ENCODE measurements around the gene FAT1.

Gene FAT1

DNA sequence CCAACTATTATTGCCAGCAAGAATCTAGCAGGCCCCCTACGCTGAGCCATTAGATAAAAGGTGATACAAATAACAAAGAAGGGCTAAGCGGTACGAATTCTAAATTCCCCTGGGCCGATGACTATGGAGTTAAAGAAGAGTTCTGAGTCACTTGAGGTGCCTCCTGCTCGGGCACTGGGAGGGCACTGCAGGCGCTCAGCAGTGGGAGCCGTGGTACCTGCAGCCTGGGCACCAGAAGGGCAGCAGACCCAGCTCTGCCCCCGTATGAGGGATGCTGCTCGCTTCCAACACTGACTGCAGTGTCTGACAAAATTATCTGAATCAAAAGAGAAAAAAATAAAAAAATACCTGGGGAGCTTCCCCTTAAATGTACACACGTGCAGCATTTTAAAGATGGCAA lies 124.2 kb downstream of the FAT1 start:
- DNase-seq = no peak

GRCh38 chr4:186598686-186599085 lies 125.0 kb downstream of the FAT1 start:
- DNase-seq = no peak

- no peak for DNase-seq
These were observed 126.7 kb downstream of the FAT1 start for GRCh38 chr4:186596850-186597390.

DNA sequence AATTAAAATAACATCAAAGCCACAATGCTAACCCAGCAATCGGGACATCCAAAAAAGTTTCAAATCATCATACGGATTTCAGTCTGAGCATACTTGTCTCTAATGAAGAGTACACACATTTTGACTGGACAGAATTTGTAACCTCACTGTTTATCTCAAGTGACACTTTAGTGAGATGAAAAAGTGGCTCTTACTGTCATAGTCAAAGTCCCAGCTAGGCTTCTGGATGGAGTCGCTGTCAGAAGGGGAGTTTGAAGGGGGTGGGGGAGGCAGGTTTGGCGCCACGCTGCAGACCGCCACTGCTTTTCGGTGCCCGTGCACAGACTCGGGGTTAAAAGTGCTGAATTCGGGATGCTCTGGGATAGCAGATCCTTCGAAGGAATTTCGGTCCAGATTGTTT lies 127.3 kb downstream of the FAT1 start:
- no peak for DNase-seq

DNA sequence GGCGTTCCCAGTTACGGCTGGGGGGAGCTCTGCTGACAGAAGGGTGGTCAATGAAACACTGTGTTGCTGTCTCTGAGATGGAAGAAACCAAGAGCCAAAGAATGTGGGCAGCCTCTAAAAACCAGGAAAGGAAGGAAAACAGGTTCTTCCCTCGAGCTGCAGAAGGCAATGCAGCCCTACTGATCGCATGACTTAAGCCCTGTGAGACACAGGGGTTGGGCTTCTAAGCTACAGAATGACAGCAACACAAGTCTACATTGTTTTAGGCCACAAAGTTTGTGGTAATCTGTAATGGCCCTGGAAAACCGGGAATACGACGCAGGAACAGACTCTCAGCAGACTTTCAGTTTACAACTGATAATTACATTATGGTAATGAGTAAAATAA lies 130.1 kb downstream of the FAT1 start:
- no peak for DNase-seq

DNA sequence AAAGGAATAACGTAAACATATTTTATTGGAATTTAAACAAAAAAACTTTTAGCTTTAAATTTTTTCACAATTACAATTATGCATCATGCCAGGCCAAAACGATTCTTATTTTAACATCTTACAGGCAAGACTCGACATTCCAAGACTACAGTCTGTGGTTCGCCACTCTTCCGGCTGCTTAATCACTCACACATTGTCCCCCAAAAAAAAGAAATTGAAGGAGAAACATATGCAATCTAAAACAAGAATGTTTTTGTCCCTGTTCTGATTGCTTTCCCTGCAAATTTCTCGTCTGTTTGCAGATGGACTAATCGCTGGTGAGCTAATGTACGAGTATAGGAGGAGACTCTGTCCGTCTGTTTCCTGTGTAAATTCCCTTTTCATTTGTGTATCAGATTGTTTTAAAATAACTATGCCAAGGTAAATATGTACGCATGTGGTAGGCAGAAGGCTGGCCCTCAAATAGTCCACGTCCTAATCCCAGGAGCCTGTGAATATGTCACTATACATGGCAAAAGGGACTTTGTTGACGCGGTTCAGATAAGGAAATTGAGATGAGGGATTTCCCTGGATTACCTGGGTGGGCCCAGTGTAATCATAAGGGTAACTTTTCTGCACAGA lies 130.6 kb downstream of the FAT1 start:
- DNase-seq = no peak

DNA sequence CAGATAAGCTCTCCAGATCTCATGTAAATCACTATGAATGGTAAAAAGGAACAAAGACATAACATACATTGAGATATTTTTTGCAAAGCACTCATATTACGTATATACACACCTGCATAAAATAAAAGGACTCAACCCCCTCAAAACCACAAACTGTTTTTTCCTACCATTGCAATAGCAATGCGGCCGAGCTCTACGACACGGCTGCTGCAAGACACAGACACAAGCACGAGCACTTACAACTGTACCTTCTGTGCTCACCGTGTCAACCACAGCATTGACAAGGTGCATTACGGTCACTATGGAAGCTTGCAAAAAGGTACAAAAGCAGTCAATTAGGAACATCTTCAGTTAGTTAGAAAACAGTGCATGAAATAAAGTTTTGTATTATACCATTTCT lies 131.2 kb downstream of the FAT1 start:
- DNase-seq = no peak

GRCh38 chr4:186591651-186592050 lies 132.0 kb downstream of the FAT1 start:
- no peak for DNase-seq

- DNase-seq = no peak
These were observed 135.2 kb downstream of the FAT1 start for GRCh38 chr4:186588503-186588902.

GRCh38 chr4:186587416-186588018 lies 136.1 kb downstream of the FAT1 start:
- DNase-seq = peak; percentile 61

GRCh38 chr4:186586205-186586604 lies 137.5 kb downstream of the FAT1 start:
- DNase-seq = no peak

- no peak for DNase-seq
These were observed 138.7 kb downstream of the FAT1 start for GRCh38 chr4:186584912-186585311.

DNA sequence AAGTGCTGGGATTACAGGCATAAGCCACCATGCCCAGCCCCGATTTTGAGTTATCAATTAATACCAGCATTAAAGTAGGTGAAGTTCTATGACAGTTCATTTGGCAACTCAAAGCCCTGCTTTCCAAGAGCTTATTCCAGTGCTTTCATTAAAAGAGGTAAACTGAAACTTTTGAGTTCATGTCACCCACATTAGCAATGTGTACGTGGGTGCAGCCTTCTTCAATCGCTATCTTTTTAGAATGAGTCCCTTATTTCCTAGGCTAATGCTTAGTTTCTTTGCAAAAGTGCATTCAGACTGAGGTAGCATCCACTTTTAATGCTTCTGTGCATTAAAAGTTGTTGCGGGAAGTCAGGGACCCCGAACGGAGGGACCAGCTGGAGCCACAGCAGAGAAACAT lies 142.2 kb downstream of the FAT1 start:
- no peak for DNase-seq

DNA sequence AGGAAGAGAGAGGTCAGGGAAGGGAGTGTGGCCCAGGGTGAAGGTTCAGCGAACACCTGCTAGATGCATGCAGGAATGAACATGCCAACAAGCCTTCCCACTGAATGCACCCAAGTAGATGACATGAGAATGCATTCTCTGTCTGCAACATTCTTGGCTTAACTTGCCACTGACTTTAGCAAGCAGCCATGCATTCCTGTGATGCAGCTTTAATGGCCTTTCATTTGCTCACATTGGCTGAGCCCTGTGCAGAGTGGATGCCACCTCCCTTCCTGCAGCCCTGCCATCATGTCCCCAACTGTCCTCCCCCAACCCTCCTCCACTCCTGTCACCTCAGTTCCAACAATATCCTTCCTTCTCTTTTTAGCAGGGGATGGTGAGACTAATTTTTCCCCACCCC lies 143.0 kb downstream of the FAT1 start:
- DNase-seq = no peak

GRCh38 chr4:186570193-186570996 lies 153.3 kb downstream of the FAT1 start:
- no peak for DNase-seq

DNA sequence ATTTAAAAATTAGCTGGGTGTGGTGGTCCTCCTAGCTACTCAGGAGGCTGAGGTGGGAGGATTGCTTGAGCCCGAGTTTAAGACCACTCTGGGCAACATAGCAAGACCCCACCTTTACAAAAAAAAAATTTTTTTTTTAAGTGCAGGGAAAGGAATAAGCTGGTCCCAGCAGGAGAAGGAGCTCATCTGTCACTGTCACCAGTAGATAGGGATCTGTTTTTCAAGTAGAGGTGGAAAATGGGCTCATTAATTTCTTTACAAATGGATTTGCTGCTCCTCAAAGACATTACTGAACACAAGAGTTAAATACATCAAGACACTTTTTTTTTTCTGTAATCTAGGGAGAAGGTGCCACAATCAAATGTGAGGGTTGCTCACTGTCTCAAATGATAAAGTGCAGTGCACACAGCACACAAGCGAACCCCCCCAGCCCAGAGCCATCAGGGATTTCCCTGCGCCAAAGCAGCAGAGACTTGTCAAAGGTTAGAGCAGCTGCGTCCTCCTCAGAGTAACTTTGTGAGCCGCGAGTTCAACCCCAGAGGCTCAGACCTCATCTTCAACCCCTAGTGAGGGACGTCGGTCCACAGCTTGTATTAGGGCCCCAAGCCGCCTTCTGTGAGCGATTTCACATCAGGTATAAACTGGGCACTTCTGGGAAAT lies 154.0 kb downstream of the FAT1 start:
- no peak for DNase-seq

DNA sequence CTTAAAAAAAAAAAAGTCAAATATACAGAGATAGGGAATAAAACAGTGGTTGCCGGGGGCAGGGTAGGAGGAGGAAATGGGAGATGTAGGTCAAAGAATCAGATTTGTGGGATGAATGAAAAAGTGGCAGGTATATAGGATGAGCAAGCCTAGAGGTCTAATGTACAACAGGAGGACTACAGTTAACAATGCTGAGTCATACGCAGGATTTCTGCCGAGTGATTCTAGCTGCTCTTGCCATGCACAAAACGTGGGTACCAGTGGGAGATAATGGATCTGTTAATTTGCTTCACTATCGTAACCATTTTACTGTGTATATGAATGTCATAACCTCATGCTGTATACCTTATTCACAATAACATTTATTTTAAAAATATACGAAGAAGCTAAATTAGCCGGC lies 157.6 kb downstream of the FAT1 start:
- no peak for DNase-seq

GRCh38 chr4:186563761-186564160 lies 159.9 kb downstream of the FAT1 start:
- no peak for DNase-seq

- DNase-seq = no peak
These were observed 161.9 kb downstream of the FAT1 start for GRCh38 chr4:186561748-186562147.

GRCh38 chr4:186560647-186561046 lies 163.0 kb downstream of the FAT1 start:
- no peak for DNase-seq

- DNase-seq = no peak
These were observed 166.2 kb downstream of the FAT1 start for GRCh38 chr4:186557486-186557885.

- no peak for DNase-seq
These were observed 166.6 kb downstream of the FAT1 start for GRCh38 chr4:186557061-186557460.

All from stimulated activated CD4-positive, alpha-beta T cell treated with anti-CD3 and anti-CD28 coated beads, Interleukin-4, amount 100 ng/mL, for 1 hour (primary cell).